Measurements from ENCODE around the gene BICDL2.

BICDL2 gene

GRCh38 chr16:3012828-3013420 lies 23.8 kb downstream of the BICDL2 start, which contains the start of gene CLDN9:
Gene CLDN9 (plus strand): TSS chr16:3012923. CDS start chr16:3013363, 440 bp downstream.
- Histone ChIP-seq H3K9ac (ENCODE audit: low read depth, low read length, poor library complexity, severe bottlenecking) (no peak within 1 kb of the TSS), H3K36me3 (ENCODE audit: insufficient read depth, low read length) (no peaks in the 10 kb centered on the region), H3F3A (ENCODE audit: low read depth) (no peaks in the 10 kb centered on the region), H3K9me3 (ENCODE audit: insufficient read depth, low read depth, low read length) (no peaks in the 10 kb centered on the region), H3K4me2 (ENCODE audit: low read depth, low read length, poor library complexity, severe bottlenecking) (no peak within 1 kb of the TSS), H3K9me2 (replicated peaks; ENCODE audit: low read depth, low read length) (no peaks in the 10 kb centered on the region), H4K20me1 (ENCODE audit: insufficient read depth, low read length, poor library complexity, severe bottlenecking) (no peaks in the 10 kb centered on the region), H3K27me3 (ENCODE audit: insufficient read depth, low read length, poor library complexity, severe bottlenecking) (no peaks in the 10 kb centered on the region), H3K79me2 (ENCODE audit: insufficient read depth, low read length) (no peaks in the 10 kb centered on the region), H3K4me1 (ENCODE audit: insufficient read depth, low read length, poor library complexity, severe bottlenecking) (peaks cover 9% of the 10 kb centered on the region), H2AFZ (ENCODE audit: low read length) (no peak within 1 kb of the TSS), H3K4me3 (ENCODE audit: low read length, poor library complexity, severe bottlenecking) (no peak within 1 kb of the TSS)
- TF ChIP-seq CTCF (conservative IDR thresholded peaks at IDR 0.05; ENCODE audit: low read length) (no peak), EZH2phosphoT487 (IDR thresholded peaks at IDR 0.05; ENCODE audit: borderline replicate concordance) (no peak)

- Histone ChIP-seq H3K9me2 (replicated peaks; ENCODE audit: low read depth, low read length) (no peaks in the 10 kb centered on the region), H3K79me2 (ENCODE audit: insufficient read depth, low read length) (no peaks in the 10 kb centered on the region), H3K4me1 (ENCODE audit: insufficient read depth, low read length, poor library complexity, severe bottlenecking) (peaks cover 15% of the 10 kb centered on the region), H3K9me3 (ENCODE audit: insufficient read depth, low read depth, low read length) (no peaks in the 10 kb centered on the region), H3K36me3 (ENCODE audit: insufficient read depth, low read length) (no peaks in the 10 kb centered on the region), H3K9ac (ENCODE audit: low read depth, low read length, poor library complexity, severe bottlenecking) (no peak overlapping the region), H3F3A (ENCODE audit: low read depth) (no peaks in the 10 kb centered on the region; the same call in 1 of the 2 replicates), H2AFZ (ENCODE audit: low read length) (no peak overlapping the region), H3K27me3 (ENCODE audit: insufficient read depth, low read length, poor library complexity, severe bottlenecking) (no peaks in the 10 kb centered on the region), H3K4me2 (ENCODE audit: low read depth, low read length, poor library complexity, severe bottlenecking) (no peak overlapping the region), H4K20me1 (ENCODE audit: insufficient read depth, low read length, poor library complexity, severe bottlenecking) (no peaks in the 10 kb centered on the region), H3K4me3 (ENCODE audit: low read length, poor library complexity, severe bottlenecking) (no peak overlapping the region)
- no peak for TF ChIP-seq CTCF (conservative IDR thresholded peaks at IDR 0.05; ENCODE audit: low read length)
- no peak for TF ChIP-seq EZH2phosphoT487 (IDR thresholded peaks at IDR 0.05; ENCODE audit: borderline replicate concordance)
These were observed 24.5 kb downstream of the BICDL2 start for GRCh38 chr16:3012246-3012645.

- H2AFZ ChIP-seq (ENCODE audit: low read length) = no peak overlapping the region
- peaks cover 7% of the 10 kb centered on the region for H3K79me2 ChIP-seq (ENCODE audit: insufficient read depth, low read length)
- H3K9me2 ChIP-seq (replicated peaks; ENCODE audit: low read depth, low read length) = no peaks in the 10 kb centered on the region
- H3K4me2 ChIP-seq (ENCODE audit: low read depth, low read length, poor library complexity, severe bottlenecking) = no peak overlapping the region
- peaks cover 27% of the 10 kb centered on the region for H3K4me1 ChIP-seq (ENCODE audit: insufficient read depth, low read length, poor library complexity, severe bottlenecking)
- no peaks in the 10 kb centered on the region; the same call in 1 of the 2 replicates for H3F3A ChIP-seq (ENCODE audit: low read depth)
- no peaks in the 10 kb centered on the region for H3K36me3 ChIP-seq (ENCODE audit: insufficient read depth, low read length)
- H3K9me3 ChIP-seq (ENCODE audit: insufficient read depth, low read depth, low read length) = no peaks in the 10 kb centered on the region
- H4K20me1 ChIP-seq (ENCODE audit: insufficient read depth, low read length, poor library complexity, severe bottlenecking) = no peaks in the 10 kb centered on the region
- TF ChIP-seq CTCF (conservative IDR thresholded peaks at IDR 0.05; ENCODE audit: low read length) = no peak
- TF ChIP-seq EZH2phosphoT487 (IDR thresholded peaks at IDR 0.05; ENCODE audit: borderline replicate concordance) = no peak
- H3K4me3 ChIP-seq (ENCODE audit: low read length, poor library complexity, severe bottlenecking) = no peak overlapping the region
- H3K9ac ChIP-seq (ENCODE audit: low read depth, low read length, poor library complexity, severe bottlenecking) = no peak overlapping the region
- no peaks in the 10 kb centered on the region for H3K27me3 ChIP-seq (ENCODE audit: insufficient read depth, low read length, poor library complexity, severe bottlenecking)
These were observed 26.2 kb downstream of the BICDL2 start for GRCh38 chr16:3010510-3010909.

Measured in Loucy (cell line).